K562 (cell line): Measurements from ENCODE around the gene RPL3. TPM values are rescaled to one million over a fixed set of nuclear protein-coding genes. Genes with fewer than 3 reads are reported as not detected.
"Not testable (repeated sequence)": the region's sequence is repeated elsewhere in the genome, so short reads cannot be mapped to it uniquely, and the experiment has no call there.

Experiments used
- ATAC-seq: fragments of 200-7000 bp; cut with Tn5 transposase; 3 replicates; pipeline ENCODE4 v1.9.1; 2020; ENCODE audit warnings: moderate library complexity
- BruUV-seq: library from RNA; stranded (reverse); fragments of 400-500 nt; replicated peaks from 2 replicates; lab custom pipeline; 2021; lab: Mats Ljungman, UMichigan
- CTCF ChIA-PET: fragments of 300-600 bp; formaldehyde crosslinking; extraction: SDS; loops from one replicate; lab custom pipeline; 2021; ENCODE audit warnings: low intra/inter-chr PET ratio; lab: Yijun Ruan, JAX
- POLR2A ChIA-PET: fragments of 300-600, 350-650 bp; sonication (Branson Sonifier 250); formaldehyde crosslinking; extraction: SDS; loops from one replicate; lab custom pipeline; 2021; ENCODE audit warnings: antibody characterized with exemption, inconsistent platforms; lab: Yijun Ruan, JAX
- DNase-seq, 4 experiments: peaks; one replicate each; pipeline versions ENCODE4 v3.0.0 to v3.0.0-alpha.2; 2011 to 2018; ENCODE audit warnings: low spot score in 3 of 4, mixed read lengths in 3 of 4; ENCODE audit errors: extremely low read depth in 1 of 4
- FAIRE-seq: peaks from 2 replicates; lab custom pipeline; 2011; peaks lifted over from hg19 to GRCh38; lab: Jason Lieb, UNC
- H2AFZ ChIP-seq: 2 replicates; pipeline ENCODE4 v1.6.0; 2011; ENCODE audit warnings: low read depth, low read length, control low read depth, inconsistent platforms
- H3K27ac ChIP-seq: fragments of 200-600 bp; 3 replicates; pipeline ENCODE4 v1.8.0; 2011; ENCODE audit warnings: low read depth, mild to moderate bottlenecking, control low read depth, inconsistent platforms, low read length, moderate library complexity, mixed read lengths; ENCODE audit errors: extremely low read depth
- H3K27me3 ChIP-seq, 2 experiments: fragments of 300-600 bp in 1 of 2; 2 replicates in 1 of 2; 3 replicates in 1 of 2; pipeline versions ENCODE4 v1.6.0 to v1.8.0; 2011; ENCODE audit warnings: inconsistent platforms in 2 of 2, low read length in 2 of 2, mild to moderate bottlenecking in 1 of 2, mixed read lengths in 1 of 2, moderate library complexity in 1 of 2; ENCODE audit not compliant: control insufficient read depth in 2 of 2, insufficient read depth in 2 of 2
- H3K36me3 ChIP-seq: fragments of 300-600 bp; 3 replicates; pipeline ENCODE4 v1.8.0; 2011; ENCODE audit warnings: mild to moderate bottlenecking, low read length, inconsistent platforms; ENCODE audit not compliant: control insufficient read depth, insufficient read depth
- H3K4me1 ChIP-seq, 2 experiments: fragments of 200-600 bp in 1 of 2; replicated peaks in 1 of 2; 2 replicates in 1 of 2; 3 replicates in 1 of 2; pipeline versions ENCODE4 v1.5.1 to v1.8.0; 2011; ENCODE audit warnings: inconsistent platforms in 2 of 2, low read length in 2 of 2, mild to moderate bottlenecking in 1 of 2, mixed read lengths in 1 of 2, moderate library complexity in 1 of 2; ENCODE audit not compliant: control insufficient read depth in 2 of 2, insufficient read depth in 2 of 2
- H3K4me2 ChIP-seq: 2 replicates; pipeline ENCODE4 v1.6.1; 2011; ENCODE audit warnings: low read length, control low read depth, inconsistent platforms, mixed read lengths; ENCODE audit not compliant: insufficient read depth
- H3K4me3 ChIP-seq: fragments of 200-600 bp; sonication (generic), shearing (Covaris generic); 2 replicates; pipeline ENCODE4 v1.5.1; 2016; ENCODE audit warnings: control low read depth, inconsistent platforms
- H3K79me2 ChIP-seq: fragments of 200-600 bp; 3 replicates; pipeline ENCODE4 v1.8.0; 2011; ENCODE audit warnings: low read length, inconsistent platforms; ENCODE audit not compliant: control insufficient read depth, insufficient read depth
- H3K9ac ChIP-seq, 2 experiments: 2 replicates each; pipeline versions ENCODE4 v1.6.0 to v1.6.1; 2011; ENCODE audit warnings: low read depth in 2 of 2, low read length in 2 of 2, control low read depth in 1 of 2, inconsistent platforms in 1 of 2, mild to moderate bottlenecking in 1 of 2, mixed read lengths in 1 of 2; ENCODE audit not compliant: insufficient read depth in 1 of 2
- H3K9me1 ChIP-seq: one replicate; pipeline ENCODE4 v1.6.0; 2011; ENCODE audit warnings: inconsistent platforms, mild to moderate bottlenecking, low read length, moderate library complexity; ENCODE audit not compliant: control insufficient read depth, insufficient read depth
- H3K9me3 ChIP-seq: replicated peaks from 2 replicates; pipeline ENCODE4 v1.5.1; 2011; ENCODE audit warnings: low read depth, low read length, inconsistent platforms; ENCODE audit not compliant: control insufficient read depth, insufficient read depth
- H4K20me1 ChIP-seq: replicated peaks from 2 replicates; pipeline ENCODE4 v1.6.1; 2011; ENCODE audit warnings: low read length, inconsistent platforms, mixed read lengths; ENCODE audit not compliant: control insufficient read depth, insufficient read depth
- CEBPB ChIP-seq: fragments of 450-650 bp; IDR thresholded peaks from 2 replicates; pipeline ENCODE4 v1.6.1; 2016; ENCODE audit warnings: missing genetic modification characterization, missing compliant biosample characterization
- HDAC6 ChIP-seq: IDR thresholded peaks from 2 replicates; pipeline ENCODE4 v1.6.1; 2012; ENCODE audit warnings: low read depth, mild to moderate bottlenecking, control low read depth, inconsistent platforms, low read length, moderate library complexity
- KLF16 ChIP-seq: IDR thresholded peaks from 2 replicates; pipeline ENCODE4 v1.6.1; 2016; ENCODE audit warnings: antibody characterized with exemption
- MBD2 ChIP-seq: sonication (generic); IDR thresholded peaks from 2 replicates; pipeline ENCODE4 v1.6.1; 2016; ENCODE audit warnings: low read depth, borderline replicate concordance
- MCM3 ChIP-seq: fragments of 450-650 bp; IDR thresholded peaks from 2 replicates; pipeline ENCODE4 v1.6.1; 2016
- WGBS: fragments of 100-300 bp; shearing (Covaris generic); methylation state at CpG from one replicate; pipeline ENCODE4 v1.1.6; 2016; ENCODE audit warnings: low coverage, mixed read lengths; ENCODE audit not compliant: insufficient coverage; ENCODE audit errors: missing lambda C conversion rate; 5-methylcytosine and 5-hydroxymethylcytosine counted together
- in situ Hi-C: fragments of 300-500 bp; cut with MboI; formaldehyde crosslinking; loops from 4 replicates; pipeline ENCODE4 v1.15.0; 2018; ENCODE audit warnings: inconsistent platforms, mixed read lengths
- intact Hi-C: fragments of 100-400 bp; cut with micrococcal nuclease; formaldehyde crosslinking; loops from 2 replicates; pipeline ENCODE4 v1.14.2; 2022
- polyA plus RNA-seq, 8 experiments: library from polyadenylated mRNA; depleted of rRNA in 4 of 8; stranded (reverse) in 5 of 8; unstranded in 3 of 8; fragments of >200 nt; fragmentation: Nextera tagmentation in 2 of 8; fragmentation: Illumina TruSeq in 1 of 8; extraction: Ambion mirVana in 2 of 8; extraction: Trizol in 1 of 8; gene quantifications; 2 replicates each; pipeline versions ENCODE4 v1.2.1 to v1.2.3, GENCODE V29; 2011 to 2014; ENCODE audit warnings: inconsistent platforms in 1 of 8, missing spikeins in 1 of 8
- total RNA-seq, 7 experiments: library from RNA; depleted of rRNA in 6 of 7; stranded (reverse); fragments of >200 nt in 6 of 7; fragmentation: Illumina TruSeq in 2 of 7; extraction: Trizol in 2 of 7; gene quantifications; 2 replicates each; pipeline versions ENCODE4 v1.2.1 to v1.2.3, GENCODE V29; 2011 to 2021; ENCODE audit warnings: low replicate concordance in 1 of 7
- TF ChIP-seq, protein P1 (sequence below), 2 experiments: fragments of 200-800 bp in 1 of 2; sonication (Bioruptor generic) in 1 of 2; sonication (generic) in 1 of 2; formaldehyde crosslinking in 1 of 2; IDR thresholded peaks in 1 of 2; conservative IDR thresholded peaks in 1 of 2; 2 replicates each; pipeline versions ENCODE4 v1.5.0 to v1.6.1; 2016 to 2020; ENCODE audit warnings: missing compliant biosample characterization in 1 of 2, missing genetic modification characterization in 1 of 2, missing genetic modification reagents in 1 of 2

RPL3 gene
- total and polyA plus RNA-seq, 9 of the 15 experiments (the other 6 are each of a cell fraction or from before 2014, with no cell fraction given) = 1,624 to 4,066 (median 2,565) TPM

DNA sequence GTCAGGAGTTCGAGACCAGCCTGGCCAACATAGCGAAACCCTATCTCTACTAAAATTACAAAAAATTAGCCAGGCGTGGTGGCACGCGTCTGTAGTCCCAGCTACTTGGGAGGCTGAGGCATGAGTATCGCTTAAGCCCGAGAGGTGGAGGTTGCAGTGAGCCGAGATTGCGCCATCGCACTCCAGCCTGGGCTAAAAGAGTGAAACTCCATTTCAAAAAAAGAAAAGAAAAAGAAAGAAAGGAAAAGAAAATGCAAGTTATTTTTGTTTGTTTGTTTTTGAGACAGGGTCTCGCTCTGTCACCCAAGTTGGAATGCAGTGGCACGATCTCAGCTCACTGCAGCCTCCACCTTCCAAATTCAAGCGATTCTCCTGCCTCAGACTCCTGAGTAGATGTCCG is 36.4 kb upstream of the RPL3 start:
- H4K20me1 ChIP-seq, H3K4me2 ChIP-seq, ATAC-seq, in situ Hi-C loops, H2AFZ ChIP-seq, H3K4me3 ChIP-seq, BruUV-seq, H3K36me3 ChIP-seq, intact Hi-C loops, DNase-seq, H3K9me3 ChIP-seq, FAIRE-seq, H3K79me2 ChIP-seq, H3K9me1 ChIP-seq, H3K27ac ChIP-seq, H3K27me3 ChIP-seq, H3K9ac ChIP-seq, CTCF ChIA-PET: not testable (repeated sequence)
- 83% methylated on average over 8 of the region's 14 CpGs for WGBS
- peak; percentile 21; the same call in 1 of the 2 replicates for TF ChIP-seq CEBPB (tag)
- peaks cover 3 to 26% of the 10 kb centered on the region in 2 experiments; a peak in 2 of 5 replicates for H3K4me1 ChIP-seq
- POLR2A ChIA-PET = interaction anchor here (2.9 kb wide), 1 partner anchor 39 kb away, joined by 10 read pairs; no protein-coding TSS in a partner anchor

DNA sequence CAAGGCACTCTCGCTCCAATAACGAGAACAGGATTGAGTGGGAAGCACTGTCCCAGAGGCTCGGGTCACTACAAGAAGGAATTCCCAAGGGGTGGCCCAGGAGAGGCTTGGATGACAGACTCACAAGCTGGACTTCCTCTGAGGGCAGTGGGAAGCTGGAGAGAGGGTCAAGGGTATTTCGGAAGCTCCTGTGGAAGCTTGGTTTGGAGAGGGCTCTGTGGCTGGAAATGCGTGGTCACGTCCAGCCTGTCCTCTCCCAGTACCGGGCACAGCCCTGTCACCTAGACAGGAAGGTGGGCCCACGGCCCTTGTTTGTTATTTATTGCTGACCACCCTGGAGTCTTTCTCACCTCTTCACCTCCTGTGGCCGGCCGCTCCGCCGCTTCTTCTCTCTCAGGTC is 35.7 kb upstream of the RPL3 start:
- H3K27ac ChIP-seq = no peak overlapping the region
- DNase-seq (no peak), FAIRE-seq (no peak), ATAC-seq (no peak)
- H3K27me3 ChIP-seq = no peaks in the 10 kb centered on the region
- H3K9me1 ChIP-seq = no peaks in the 10 kb centered on the region
- CTCF ChIA-PET = no interaction called here
- H3K4me1 ChIP-seq = peaks cover 4 to 34% of the 10 kb centered on the region in 2 experiments; a peak in 2 of 5 replicates
- H3K4me2 ChIP-seq = no peak overlapping the region
- 71% methylated on average over 6 of the region's 12 CpGs for WGBS
- H3K79me2 ChIP-seq = peaks cover 6% of the 10 kb centered on the region; the same call in 1 of the 3 replicates
- POLR2A ChIA-PET = interaction anchor here (0.6 to 2.9 kb wide), 4 partner anchors 35 to 203 kb away, joined by 3 to 10 read pairs (median 4); partner anchors contain the start of genes CBX7 and RPL3
- BruUV-seq = no TSS peak
- no peaks in the 10 kb centered on the region for H3K36me3 ChIP-seq
- no peaks in the 10 kb centered on the region for H4K20me1 ChIP-seq
- in situ Hi-C loops = no loop called here
- no peak overlapping the region for H2AFZ ChIP-seq
- H3K9ac ChIP-seq = no peak overlapping the region; a peak in 1 of 4 replicates
- H3K4me3 ChIP-seq = no peak overlapping the region
- H3K9me3 ChIP-seq = no peaks in the 10 kb centered on the region
- intact Hi-C loops = no loop called here
- TF ChIP-seq, protein P1, sequence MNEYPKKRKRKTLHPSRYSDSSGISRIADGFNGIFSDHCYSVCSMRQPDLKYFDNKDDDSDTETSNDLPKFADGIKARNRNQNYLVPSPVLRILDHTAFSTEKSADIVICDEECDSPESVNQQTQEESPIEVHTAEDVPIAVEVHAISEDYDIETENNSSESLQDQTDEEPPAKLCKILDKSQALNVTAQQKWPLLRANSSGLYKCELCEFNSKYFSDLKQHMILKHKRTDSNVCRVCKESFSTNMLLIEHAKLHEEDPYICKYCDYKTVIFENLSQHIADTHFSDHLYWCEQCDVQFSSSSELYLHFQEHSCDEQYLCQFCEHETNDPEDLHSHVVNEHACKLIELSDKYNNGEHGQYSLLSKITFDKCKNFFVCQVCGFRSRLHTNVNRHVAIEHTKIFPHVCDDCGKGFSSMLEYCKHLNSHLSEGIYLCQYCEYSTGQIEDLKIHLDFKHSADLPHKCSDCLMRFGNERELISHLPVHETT (CRISPR knock-in tag; conservative IDR thresholded peaks at IDR 0.05 in 1 of 2, IDR thresholded peaks at IDR 0.05 in 1 of 2) = no peak
- TF ChIP-seq KLF16 (no peak), HDAC6 (no peak), MBD2 (no peak), MCM3 (no peak)
